DOHH2 (cell line): ENCODE results near the gene TREML2.

Experiments
- CTCF ChIP-seq: fragments of 200-600 bp; sonication (generic); IDR thresholded peaks from one replicate; pipeline ENCODE4 v1.5.1; 2014; ENCODE audit warnings: antibody characterized with exemption, mild to moderate bottlenecking, low read depth, low read length; ENCODE audit not compliant: poor library complexity, severe bottlenecking
- EZH2phosphoT487 ChIP-seq: fragments of 200-600 bp; sonication (generic); IDR thresholded peaks from 2 replicates; pipeline ENCODE4 v1.6.1; 2017; ENCODE audit warnings: borderline replicate concordance, mild to moderate bottlenecking, antibody characterized with exemption, low read length, moderate library complexity, mixed read lengths

- no peak for TF ChIP-seq CTCF
- TF ChIP-seq EZH2phosphoT487 = no peak
These were observed 38.9 kb downstream of the TREML2 start for GRCh38 chr6:41161851-41162552.
